ENCODE data around the gene TRIM72.

GRCh38 chr16:31168848-31169247 is 45.1 kb upstream of the TRIM72 start:
- TF ChIP-seq CTCF (IDR thresholded peaks at IDR 0.05) (no peak), POLR2A (IDR thresholded peaks at IDR 0.05) (no peak)

Data from transverse colon (tissue), 3 donors.